Endothelial cell of umbilical vein (primary cell): ENCODE measurements around the gene APP. TPM values are rescaled to one million over a fixed set of nuclear protein-coding genes. Genes with fewer than 3 reads are reported as not detected.

ENCODE experiments used
- BruUV-seq: library from RNA; stranded (reverse); fragments of 400-500 nt; replicated peaks from 2 replicates; lab custom pipeline; 2021; lab: Mats Ljungman, UMichigan
- CTCF ChIA-PET: fragments of 300-600, 350-600 bp; sonication (Branson Sonifier 250); formaldehyde crosslinking; loops from one replicate; lab custom pipeline; 2021; ENCODE audit warnings: antibody characterized with exemption, inconsistent platforms; lab: Charles Lee
- POLR2A ChIA-PET: fragments of 300-600, 350-600 bp; sonication (Branson Sonifier 250); formaldehyde crosslinking; loops from one replicate; lab custom pipeline; 2021; ENCODE audit warnings: antibody characterized with exemption, inconsistent platforms; lab: Charles Lee
- DNase-seq: peaks from one replicate; pipeline ENCODE4 v3.0.0-alpha.2; 2011; ENCODE audit warnings: low read depth, low spot score
- FAIRE-seq: peaks from 2 replicates; lab custom pipeline; 2011; peaks lifted over from hg19 to GRCh38; lab: Jason Lieb, UNC
- H2AFZ ChIP-seq: 2 replicates; pipeline ENCODE4 v1.6.0; 2012; ENCODE audit warnings: low read depth, low read length, control low read depth, inconsistent platforms
- H3K27ac ChIP-seq: 2 replicates; pipeline ENCODE4 v1.5.1; 2011; ENCODE audit warnings: low read depth, mild to moderate bottlenecking, control low read depth, low read length, moderate library complexity; ENCODE audit not compliant: insufficient read depth
- H3K27me3 ChIP-seq, 2 experiments: 2 replicates each; pipeline versions ENCODE4 v1.6.0 to v1.6.1; 2011; ENCODE audit warnings: low read length in 2 of 2, mixed read lengths in 1 of 2; ENCODE audit not compliant: control insufficient read depth in 2 of 2, insufficient read depth in 2 of 2
- H3K36me3 ChIP-seq, 2 experiments: 2 replicates in 1 of 2; 3 replicates in 1 of 2; pipeline ENCODE4 v1.5.1; 2011; ENCODE audit warnings: low read length in 2 of 2, mild to moderate bottlenecking in 1 of 2, moderate library complexity in 1 of 2; ENCODE audit not compliant: control insufficient read depth in 2 of 2, insufficient read depth in 2 of 2; ENCODE audit errors: extremely low read depth in 1 of 2
- H3K4me1 ChIP-seq: 3 replicates; pipeline ENCODE4 v1.5.1; 2011; ENCODE audit warnings: mild to moderate bottlenecking, low read length; ENCODE audit not compliant: control insufficient read depth, insufficient read depth; ENCODE audit errors: extremely low read depth
- H3K4me2 ChIP-seq: 2 replicates; pipeline ENCODE4 v1.6.1; 2011; ENCODE audit warnings: low read length, control low read depth, mixed read lengths; ENCODE audit not compliant: insufficient read depth
- H3K4me3 ChIP-seq, 3 experiments: fragments of 200-600 bp in 1 of 3; sonication (generic), shearing (Covaris generic) in 1 of 3; replicated peaks in 1 of 3; 2 replicates each; pipeline ENCODE4 v1.5.1; 2011 to 2016; ENCODE audit warnings: control low read depth in 3 of 3, low read length in 3 of 3, mild to moderate bottlenecking in 2 of 3, inconsistent platforms in 1 of 3, low read depth in 1 of 3, moderate library complexity in 1 of 3; ENCODE audit not compliant: insufficient read depth in 1 of 3
- H3K79me2 ChIP-seq: 2 replicates; pipeline ENCODE4 v1.6.0; 2012; ENCODE audit warnings: low read length, inconsistent platforms; ENCODE audit not compliant: control insufficient read depth, insufficient read depth
- H3K9ac ChIP-seq: replicated peaks from 2 replicates; pipeline ENCODE3; 2011; ENCODE audit warnings: low read length, control low read depth; ENCODE audit not compliant: insufficient read depth; ENCODE audit errors: extremely low read depth
- H3K9me1 ChIP-seq: replicated peaks from 3 replicates; pipeline ENCODE4 v1.6.0; 2011; ENCODE audit warnings: mild to moderate bottlenecking, low read length; ENCODE audit not compliant: control insufficient read depth, insufficient read depth; ENCODE audit errors: extremely low read depth
- H3K9me3 ChIP-seq: replicated peaks from 2 replicates; pipeline ENCODE4 v1.5.1; 2012; ENCODE audit warnings: low read length, inconsistent platforms; ENCODE audit not compliant: control insufficient read depth, insufficient read depth
- H4K20me1 ChIP-seq: replicated peaks from 2 replicates; pipeline ENCODE3; 2011; ENCODE audit warnings: mild to moderate bottlenecking, low read length; ENCODE audit not compliant: control insufficient read depth, insufficient read depth; ENCODE audit errors: extremely low read depth
- CTCF ChIP-seq, 2 donors: IDR thresholded peaks; 1 replicate in 1 of 2; 2 replicates in 1 of 2; pipeline ENCODE4 v1.5.1; 2011; ENCODE audit warnings: low read length in 2 of 2, mild to moderate bottlenecking in 2 of 2, moderate library complexity in 2 of 2, control low read depth in 1 of 2, inconsistent platforms in 1 of 2, low read depth in 1 of 2; ENCODE audit not compliant: insufficient read depth in 1 of 2; ENCODE audit errors: extremely low read depth in 1 of 2
- EZH2 ChIP-seq: IDR thresholded peaks from 2 replicates; pipeline ENCODE4 v1.6.1; 2012; ENCODE audit warnings: borderline replicate concordance, low read depth, mild to moderate bottlenecking, moderate library complexity, low read length, inconsistent platforms; ENCODE audit not compliant: severe bottlenecking
- FOS ChIP-seq: IDR thresholded peaks from 2 replicates; pipeline ENCODE4 v1.6.1; 2011; ENCODE audit warnings: mild to moderate bottlenecking, low read length, moderate library complexity, borderline replicate concordance; ENCODE audit not compliant: insufficient read depth
- GATA2 ChIP-seq: IDR thresholded peaks from 2 replicates; pipeline ENCODE4 v1.7.0; 2011; ENCODE audit warnings: low read depth, mild to moderate bottlenecking, moderate library complexity, mixed read lengths, low read length; ENCODE audit not compliant: insufficient read length, insufficient read depth
- JUN ChIP-seq: IDR thresholded peaks from 2 replicates; pipeline ENCODE4 v1.6.1; 2011; ENCODE audit warnings: borderline replicate concordance, low read depth; ENCODE audit not compliant: insufficient read length, insufficient read depth
- MAX ChIP-seq: IDR thresholded peaks from 2 replicates; pipeline ENCODE4 v1.6.1; 2011; ENCODE audit not compliant: insufficient read depth, insufficient read length
- MYC ChIP-seq: IDR thresholded peaks from one replicate; pipeline ENCODE4 v1.6.1; 2011; ENCODE audit warnings: mild to moderate bottlenecking, low read depth, low read length
- POLR2A ChIP-seq: IDR thresholded peaks from 2 replicates; pipeline ENCODE4 v1.6.1; 2012; ENCODE audit warnings: low read depth, mild to moderate bottlenecking, control low read depth, low read length
- POLR2AphosphoS5 ChIP-seq: IDR thresholded peaks from 2 replicates; pipeline ENCODE4 v1.6.1; 2012; ENCODE audit warnings: low read depth, mild to moderate bottlenecking, control low read depth, low read length, moderate library complexity; ENCODE audit not compliant: insufficient read depth
- dilution Hi-C: fragments of 300-500 bp; cut with MboI; formaldehyde crosslinking; loops from one replicate; pipeline ENCODE4 v1.15.0; 2019; ENCODE audit warnings: low sequenced_read_pairs; ENCODE audit not compliant: extremely low pct_ligation_motif_present
- intact Hi-C: fragments of 100-400 bp; cut with micrococcal nuclease; formaldehyde crosslinking; loops from one replicate; pipeline ENCODE4 v1.10.0; 2022
- polyA plus RNA-seq, 4 experiments: library from polyadenylated mRNA; depleted of rRNA in 3 of 4; stranded (reverse) in 3 of 4; unstranded in 1 of 4; fragments of >200 nt; gene quantifications; 2 replicates each; pipeline versions ENCODE4 v1.2.1 to v1.2.3, GENCODE V29; 2011 to 2012; ENCODE audit warnings: missing spikeins in 1 of 4
- total RNA-seq: library from RNA; stranded (reverse); gene quantifications from 2 replicates; pipeline ENCODE4 v1.2.3, GENCODE V29; 2021

APP gene
- total and polyA plus RNA-seq, 2 donors (not counting 3 experiments of a cell fraction or from before 2014, with no cell fraction given) = 914 to 928 TPM

GRCh38 chr21:25999921-26000582 is 170.5 kb downstream of the APP start:
- no peak overlapping the region for H3K27ac ChIP-seq
- no peaks in the 10 kb centered on the region for H3K9me3 ChIP-seq
- no peaks in the 10 kb centered on the region for H3K27me3 ChIP-seq
- intact Hi-C loops = no loop called here
- H3K9ac ChIP-seq = no peak overlapping the region
- no peak overlapping the region for H3K4me2 ChIP-seq
- no peak overlapping the region for H2AFZ ChIP-seq
- dilution Hi-C loops = no loop called here
- ChIA-PET CTCF (interaction anchor here (0.7 to 1.8 kb wide), 2 partner anchors 9 to 21 kb away, joined by 3 to 8 read pairs; no protein-coding TSS in a partner anchor), POLR2A (no interaction called here)
- H3K79me2 ChIP-seq = peaks cover 40% of the 10 kb centered on the region
- H3K4me1 ChIP-seq = no peaks in the 10 kb centered on the region
- no peak for FAIRE-seq
- no peak overlapping the region for H3K4me3 ChIP-seq
- TF ChIP-seq MAX (no peak), JUN (no peak), GATA2 (no peak), POLR2AphosphoS5 (no peak), FOS (no peak), EZH2 (no peak), MYC (no peak), CTCF (IDR thresholded peaks at IDR 0.05; ENCODE audit: extremely low read depth in 1 of 2, insufficient read depth in 1 of 2, low read depth in 1 of 2, low read length in 2 of 2) (no peak), POLR2A (no peak)
- H3K9me1 ChIP-seq = no peaks in the 10 kb centered on the region
- H4K20me1 ChIP-seq = no peaks in the 10 kb centered on the region
- peaks cover 7 to 17% of the 10 kb centered on the region in 2 experiments for H3K36me3 ChIP-seq
- no TSS peak for BruUV-seq
- DNase-seq = no peak
